HCT116 (cell line): Measurements from ENCODE around the gene AGER.
A peak's percentile ranks its signal among the peaks of the same experiment; 100 is the strongest.

Experiments used
- CTCF ChIP-seq, 3 experiments: fragments of 200-600 bp in 1 of 3; sonication (generic) in 1 of 3; IDR thresholded peaks in 2 of 3; conservative IDR thresholded peaks in 1 of 3; 2 replicates each; pipeline ENCODE4 v1.5.1; 2012 to 2017; ENCODE audit warnings: low read depth in 2 of 3, low read length in 2 of 3, antibody characterized with exemption in 1 of 3, borderline replicate concordance in 1 of 3, control low read depth in 1 of 3, mild to moderate bottlenecking in 1 of 3, mixed read lengths in 1 of 3, mixed run types in 1 of 3, moderate library complexity in 1 of 3; ENCODE audit not compliant: insufficient read depth in 1 of 3
- EZH2 ChIP-seq: fragments of 200-600 bp; sonication (generic); IDR thresholded peaks from 2 replicates; pipeline ENCODE4 v1.6.1; 2017; ENCODE audit warnings: antibody characterized with exemption, mixed run types
- POLR2AphosphoS5 ChIP-seq: IDR thresholded peaks from 2 replicates; pipeline ENCODE4 v1.6.1; 2011; ENCODE audit warnings: mild to moderate bottlenecking, low read depth, low read length, moderate library complexity
- ZNF274 ChIP-seq: fragments of 200-500 bp; sonication (Bioruptor generic); IDR thresholded peaks from 2 replicates; pipeline ENCODE4 v1.6.1; 2014; ENCODE audit warnings: mild to moderate bottlenecking, low read depth, low read length, inconsistent platforms

GRCh38 chr6:32194825-32195651 lies 11.0 kb upstream of the AGER start:
- peak; percentile 79 for TF ChIP-seq POLR2AphosphoS5
- TF ChIP-seq EZH2: no peak
- TF ChIP-seq CTCF (IDR thresholded peaks at IDR 0.05 in 2 of 3, conservative IDR thresholded peaks at IDR 0.05 in 1 of 3; ENCODE audit: borderline replicate concordance in 1 of 3, insufficient read depth in 1 of 3, low read depth in 2 of 3, low read length in 2 of 3): peak in 2 of 3 experiments; percentile 70 to 71; a peak in 4 of 6 replicates
- no peak for TF ChIP-seq ZNF274
